WTC11 (cell line): ENCODE measurements around the gene TKT. TPM values are rescaled to one million over a fixed set of nuclear protein-coding genes. Genes with fewer than 3 reads are reported as not detected.

Experiments
- ATAC-seq: fragments of 200-7000 bp; cut with Tn5 transposase; 2 replicates; pipeline ENCODE4 v1.10.0; 2021; ENCODE audit warnings: mild to moderate bottlenecking, moderate library complexity
- CTCF ChIA-PET: fragments of 300-600 bp; sonication (Branson Sonifier 250); formaldehyde crosslinking; loops from one replicate; lab custom pipeline; 2021; ENCODE audit warnings: antibody characterized with exemption; lab: Charles Lee
- POLR2A ChIA-PET: fragments of 350-600 bp; sonication (Branson Sonifier 250); formaldehyde crosslinking; loops from one replicate; lab custom pipeline; 2021; ENCODE audit warnings: antibody characterized with exemption; lab: Charles Lee
- DNase-seq: peaks from one replicate; pipeline ENCODE4 v3.0.0; 2021; ENCODE audit warnings: low spot score
- H3K27ac Mint-ChIP-seq: 2 replicates; pipeline ENCODE4 v1.8.0; 2021; ENCODE audit warnings: mixed read lengths
- H3K27me3 Mint-ChIP-seq: 2 replicates; pipeline ENCODE4 v1.8.0; 2021; ENCODE audit warnings: low read depth, mild to moderate bottlenecking, moderate library complexity, mixed read lengths
- H3K36me3 Mint-ChIP-seq: 2 replicates; pipeline ENCODE4 v1.8.0; 2021; ENCODE audit warnings: mixed read lengths
- H3K4me1 Mint-ChIP-seq: 2 replicates; pipeline ENCODE4 v1.8.0; 2022; ENCODE audit warnings: mixed read lengths
- H3K4me3 Mint-ChIP-seq: 2 replicates; pipeline ENCODE4 v1.8.0; 2021; ENCODE audit warnings: mild to moderate bottlenecking, moderate library complexity, mixed read lengths
- H3K9me3 Mint-ChIP-seq: 2 replicates; pipeline ENCODE4 v1.8.0; 2021; ENCODE audit warnings: mixed read lengths
- ATF1 ChIP-seq: sonication (generic); formaldehyde crosslinking; IDR thresholded peaks from 2 replicates; pipeline ENCODE4 v1.8.1; 2023; ENCODE audit warnings: mild to moderate bottlenecking, moderate library complexity, missing genetic modification reagents
- MYBL2 ChIP-seq: sonication (generic); formaldehyde crosslinking; IDR thresholded peaks from 2 replicates; pipeline ENCODE4 v1.8.1; 2023; ENCODE audit warnings: mild to moderate bottlenecking, moderate library complexity, missing genetic modification reagents
- NR1H2 ChIP-seq: sonication (generic); formaldehyde crosslinking; IDR thresholded peaks from 2 replicates; pipeline ENCODE4 v1.9.0; 2021; ENCODE audit warnings: mild to moderate bottlenecking, moderate library complexity, missing genetic modification reagents
- PRDM15 ChIP-seq: sonication (generic); formaldehyde crosslinking; IDR thresholded peaks from 2 replicates; pipeline ENCODE4 v1.8.0; 2022; ENCODE audit warnings: missing genetic modification reagents
- PRRX2 ChIP-seq: fragments of 250-450 bp; sonication (Bioruptor Pico); IDR thresholded peaks from 2 replicates; pipeline ENCODE4 v1.8.0; 2021; ENCODE audit warnings: mild to moderate bottlenecking
- ZBTB21 ChIP-seq: sonication (generic); formaldehyde crosslinking; IDR thresholded peaks from 2 replicates; pipeline ENCODE4 v1.8.1; 2023; ENCODE audit warnings: mild to moderate bottlenecking, missing genetic modification reagents, borderline replicate concordance
- ZMAT4 ChIP-seq: fragments of 250-450 bp; sonication (Bioruptor Pico); IDR thresholded peaks from 2 replicates; pipeline ENCODE4 v1.9.0; 2021; ENCODE audit warnings: mild to moderate bottlenecking
- ZNF317 ChIP-seq: sonication (generic); formaldehyde crosslinking; IDR thresholded peaks from 2 replicates; pipeline ENCODE4 v1.8.1; 2023; ENCODE audit warnings: low read depth, mild to moderate bottlenecking, moderate library complexity, missing genetic modification reagents, borderline replicate concordance
- ZNF416 ChIP-seq: fragments of 250-450 bp; sonication (Bioruptor Pico); IDR thresholded peaks from 2 replicates; pipeline ENCODE4 v1.9.0; 2021; ENCODE audit warnings: mild to moderate bottlenecking, inconsistent platforms
- total RNA-seq: library from RNA; stranded (reverse); gene quantifications from 3 replicates; pipeline ENCODE4 v1.2.3, GENCODE V29; 2021
- TF ChIP-seq, protein P1 (sequence below): sonication (generic); formaldehyde crosslinking; IDR thresholded peaks from 2 replicates; pipeline ENCODE4 v1.8.1; 2023; ENCODE audit warnings: mild to moderate bottlenecking, missing genetic modification reagents
- TF ChIP-seq, protein P2 (sequence below): sonication (generic); formaldehyde crosslinking; IDR thresholded peaks from 2 replicates; pipeline ENCODE4 v1.8.0; 2023; ENCODE audit warnings: missing genetic modification reagents, mild to moderate bottlenecking, borderline replicate concordance
- TF ChIP-seq, protein P3 (sequence below): sonication (generic); formaldehyde crosslinking; conservative IDR thresholded peaks from 2 replicates; pipeline ENCODE4 v1.8.1; 2023; ENCODE audit warnings: mild to moderate bottlenecking, low read depth, missing genetic modification reagents, moderate library complexity
- TF ChIP-seq, protein P4 (sequence below): sonication (generic); formaldehyde crosslinking; IDR thresholded peaks from 2 replicates; pipeline ENCODE4 v1.8.0; 2022; ENCODE audit warnings: mild to moderate bottlenecking, missing genetic modification reagents
- TF ChIP-seq, protein P5 (sequence below): fragments of 250-450 bp; sonication (Bioruptor Pico); IDR thresholded peaks from 2 replicates; pipeline ENCODE4 v2.1.2; 2022; ENCODE audit warnings: mild to moderate bottlenecking, moderate library complexity

Gene TKT
- total RNA-seq, 1 experiment from 2014 or later = 1,040 TPM

GRCh38 chr3:53221827-53222182 lies 34.0 kb downstream of the TKT start:
- Mint-ChIP-seq H3K36me3 (peaks cover 33% of the 10 kb centered on the region), H3K27ac (0 out of 2 replicates have a peak overlapping the region, but pooled peaks have one; percentile 83), H3K4me3 (no peak overlapping the region), H3K27me3 (peaks cover 2% of the 10 kb centered on the region; the same call in 1 of the 2 replicates), H3K4me1 (peaks cover 5% of the 10 kb centered on the region), H3K9me3 (no peaks in the 10 kb centered on the region)
- TF ChIP-seq, protein P1, sequence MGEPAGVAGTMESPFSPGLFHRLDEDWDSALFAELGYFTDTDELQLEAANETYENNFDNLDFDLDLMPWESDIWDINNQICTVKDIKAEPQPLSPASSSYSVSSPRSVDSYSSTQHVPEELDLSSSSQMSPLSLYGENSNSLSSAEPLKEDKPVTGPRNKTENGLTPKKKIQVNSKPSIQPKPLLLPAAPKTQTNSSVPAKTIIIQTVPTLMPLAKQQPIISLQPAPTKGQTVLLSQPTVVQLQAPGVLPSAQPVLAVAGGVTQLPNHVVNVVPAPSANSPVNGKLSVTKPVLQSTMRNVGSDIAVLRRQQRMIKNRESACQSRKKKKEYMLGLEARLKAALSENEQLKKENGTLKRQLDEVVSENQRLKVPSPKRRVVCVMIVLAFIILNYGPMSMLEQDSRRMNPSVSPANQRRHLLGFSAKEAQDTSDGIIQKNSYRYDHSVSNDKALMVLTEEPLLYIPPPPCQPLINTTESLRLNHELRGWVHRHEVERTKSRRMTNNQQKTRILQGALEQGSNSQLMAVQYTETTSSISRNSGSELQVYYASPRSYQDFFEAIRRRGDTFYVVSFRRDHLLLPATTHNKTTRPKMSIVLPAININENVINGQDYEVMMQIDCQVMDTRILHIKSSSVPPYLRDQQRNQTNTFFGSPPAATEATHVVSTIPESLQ = no peak
- TF ChIP-seq, protein P2, sequence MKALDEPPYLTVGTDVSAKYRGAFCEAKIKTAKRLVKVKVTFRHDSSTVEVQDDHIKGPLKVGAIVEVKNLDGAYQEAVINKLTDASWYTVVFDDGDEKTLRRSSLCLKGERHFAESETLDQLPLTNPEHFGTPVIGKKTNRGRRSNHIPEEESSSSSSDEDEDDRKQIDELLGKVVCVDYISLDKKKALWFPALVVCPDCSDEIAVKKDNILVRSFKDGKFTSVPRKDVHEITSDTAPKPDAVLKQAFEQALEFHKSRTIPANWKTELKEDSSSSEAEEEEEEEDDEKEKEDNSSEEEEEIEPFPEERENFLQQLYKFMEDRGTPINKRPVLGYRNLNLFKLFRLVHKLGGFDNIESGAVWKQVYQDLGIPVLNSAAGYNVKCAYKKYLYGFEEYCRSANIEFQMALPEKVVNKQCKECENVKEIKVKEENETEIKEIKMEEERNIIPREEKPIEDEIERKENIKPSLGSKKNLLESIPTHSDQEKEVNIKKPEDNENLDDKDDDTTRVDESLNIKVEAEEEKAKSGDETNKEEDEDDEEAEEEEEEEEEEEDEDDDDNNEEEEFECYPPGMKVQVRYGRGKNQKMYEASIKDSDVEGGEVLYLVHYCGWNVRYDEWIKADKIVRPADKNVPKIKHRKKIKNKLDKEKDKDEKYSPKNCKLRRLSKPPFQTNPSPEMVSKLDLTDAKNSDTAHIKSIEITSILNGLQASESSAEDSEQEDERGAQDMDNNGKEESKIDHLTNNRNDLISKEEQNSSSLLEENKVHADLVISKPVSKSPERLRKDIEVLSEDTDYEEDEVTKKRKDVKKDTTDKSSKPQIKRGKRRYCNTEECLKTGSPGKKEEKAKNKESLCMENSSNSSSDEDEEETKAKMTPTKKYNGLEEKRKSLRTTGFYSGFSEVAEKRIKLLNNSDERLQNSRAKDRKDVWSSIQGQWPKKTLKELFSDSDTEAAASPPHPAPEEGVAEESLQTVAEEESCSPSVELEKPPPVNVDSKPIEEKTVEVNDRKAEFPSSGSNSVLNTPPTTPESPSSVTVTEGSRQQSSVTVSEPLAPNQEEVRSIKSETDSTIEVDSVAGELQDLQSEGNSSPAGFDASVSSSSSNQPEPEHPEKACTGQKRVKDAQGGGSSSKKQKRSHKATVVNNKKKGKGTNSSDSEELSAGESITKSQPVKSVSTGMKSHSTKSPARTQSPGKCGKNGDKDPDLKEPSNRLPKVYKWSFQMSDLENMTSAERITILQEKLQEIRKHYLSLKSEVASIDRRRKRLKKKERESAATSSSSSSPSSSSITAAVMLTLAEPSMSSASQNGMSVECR (CRISPR knock-in tag) = no peak
- TF ChIP-seq ATF1 (CRISPR knock-in tag) (no peak), PRRX2 (no peak), ZBTB21 (no peak), NR1H2 (CRISPR knock-in tag) (no peak), PRDM15 (CRISPR knock-in tag) (no peak), ZNF416 (CRISPR knock-in tag) (no peak), MYBL2 (CRISPR knock-in tag) (no peak), ZNF317 (CRISPR knock-in tag) (no peak), ZMAT4 (CRISPR knock-in tag) (no peak)
- TF ChIP-seq, protein P3, sequence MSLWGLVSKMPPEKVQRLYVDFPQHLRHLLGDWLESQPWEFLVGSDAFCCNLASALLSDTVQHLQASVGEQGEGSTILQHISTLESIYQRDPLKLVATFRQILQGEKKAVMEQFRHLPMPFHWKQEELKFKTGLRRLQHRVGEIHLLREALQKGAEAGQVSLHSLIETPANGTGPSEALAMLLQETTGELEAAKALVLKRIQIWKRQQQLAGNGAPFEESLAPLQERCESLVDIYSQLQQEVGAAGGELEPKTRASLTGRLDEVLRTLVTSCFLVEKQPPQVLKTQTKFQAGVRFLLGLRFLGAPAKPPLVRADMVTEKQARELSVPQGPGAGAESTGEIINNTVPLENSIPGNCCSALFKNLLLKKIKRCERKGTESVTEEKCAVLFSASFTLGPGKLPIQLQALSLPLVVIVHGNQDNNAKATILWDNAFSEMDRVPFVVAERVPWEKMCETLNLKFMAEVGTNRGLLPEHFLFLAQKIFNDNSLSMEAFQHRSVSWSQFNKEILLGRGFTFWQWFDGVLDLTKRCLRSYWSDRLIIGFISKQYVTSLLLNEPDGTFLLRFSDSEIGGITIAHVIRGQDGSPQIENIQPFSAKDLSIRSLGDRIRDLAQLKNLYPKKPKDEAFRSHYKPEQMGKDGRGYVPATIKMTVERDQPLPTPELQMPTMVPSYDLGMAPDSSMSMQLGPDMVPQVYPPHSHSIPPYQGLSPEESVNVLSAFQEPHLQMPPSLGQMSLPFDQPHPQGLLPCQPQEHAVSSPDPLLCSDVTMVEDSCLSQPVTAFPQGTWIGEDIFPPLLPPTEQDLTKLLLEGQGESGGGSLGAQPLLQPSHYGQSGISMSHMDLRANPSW (CRISPR knock-in tag) = no peak
- TF ChIP-seq, protein P4, sequence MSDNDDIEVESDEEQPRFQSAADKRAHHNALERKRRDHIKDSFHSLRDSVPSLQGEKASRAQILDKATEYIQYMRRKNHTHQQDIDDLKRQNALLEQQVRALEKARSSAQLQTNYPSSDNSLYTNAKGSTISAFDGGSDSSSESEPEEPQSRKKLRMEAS (CRISPR knock-in tag) = no peak
- TF ChIP-seq, protein P5, sequence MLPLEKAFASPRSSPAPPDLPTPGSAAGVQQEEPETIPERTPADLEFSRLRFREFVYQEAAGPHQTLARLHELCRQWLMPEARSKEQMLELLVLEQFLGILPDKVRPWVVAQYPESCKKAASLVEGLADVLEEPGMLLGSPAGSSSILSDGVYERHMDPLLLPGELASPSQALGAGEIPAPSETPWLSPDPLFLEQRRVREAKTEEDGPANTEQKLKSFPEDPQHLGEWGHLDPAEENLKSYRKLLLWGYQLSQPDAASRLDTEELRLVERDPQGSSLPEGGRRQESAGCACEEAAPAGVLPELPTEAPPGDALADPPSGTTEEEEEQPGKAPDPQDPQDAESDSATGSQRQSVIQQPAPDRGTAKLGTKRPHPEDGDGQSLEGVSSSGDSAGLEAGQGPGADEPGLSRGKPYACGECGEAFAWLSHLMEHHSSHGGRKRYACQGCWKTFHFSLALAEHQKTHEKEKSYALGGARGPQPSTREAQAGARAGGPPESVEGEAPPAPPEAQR (CRISPR knock-in tag) = no peak
- DNase-seq (no peak), ATAC-seq (no peak)
- ChIA-PET CTCF (interaction anchor here (1.0 to 1.7 kb wide), 7 partner anchors 9 to 129 kb away, joined by 3 to 7 read pairs (median 4); partner anchors contain the start of gene PRKCD), POLR2A (interaction anchor here (0.5 to 0.9 kb wide), 2 partner anchors 54 to 231 kb away, joined by 3 read pairs; no protein-coding TSS in a partner anchor)
